ENCODE results near the gene CNTFR. TPM values are rescaled to one million over a fixed set of nuclear protein-coding genes. Genes with fewer than 3 reads are reported as not detected.

Gene CNTFR
- total RNA-seq, 1 experiment from 2014 or later = not detected

DNA sequence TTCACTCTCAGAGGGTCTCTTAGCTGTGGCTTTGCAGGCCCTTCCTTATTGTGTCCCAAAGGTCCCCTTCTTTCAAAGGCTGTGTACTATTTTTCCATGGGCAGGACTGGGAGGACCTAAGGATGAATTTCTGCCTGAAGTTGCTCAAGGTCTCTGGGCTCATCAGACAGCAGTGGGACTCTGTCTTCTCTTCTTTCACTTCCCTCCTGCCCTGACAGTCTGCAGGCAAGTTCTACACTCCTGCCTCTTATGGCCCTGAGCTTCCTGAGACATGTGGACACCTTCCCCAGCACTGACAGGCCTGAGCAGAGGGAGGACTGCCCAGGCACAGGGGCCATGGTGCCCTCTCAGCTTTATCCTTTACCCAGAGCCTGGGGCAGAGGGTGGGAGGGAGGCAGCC is 81.6 kb downstream of the CNTFR start:
- DNase-seq (ENCODE audit: low spot score) = no peak

- DNase-seq (ENCODE audit: low spot score) = no peak
Observed at GRCh38 chr9:34507556-34507955, 82.0 kb downstream of the CNTFR start.

GRCh38 chr9:34506623-34507022 is 82.9 kb downstream of the CNTFR start:
- no peak for DNase-seq (ENCODE audit: low spot score)

- no peak for DNase-seq (ENCODE audit: low spot score)
Observed at GRCh38 chr9:34505370-34506120, 84.0 kb downstream of the CNTFR start.

DNA sequence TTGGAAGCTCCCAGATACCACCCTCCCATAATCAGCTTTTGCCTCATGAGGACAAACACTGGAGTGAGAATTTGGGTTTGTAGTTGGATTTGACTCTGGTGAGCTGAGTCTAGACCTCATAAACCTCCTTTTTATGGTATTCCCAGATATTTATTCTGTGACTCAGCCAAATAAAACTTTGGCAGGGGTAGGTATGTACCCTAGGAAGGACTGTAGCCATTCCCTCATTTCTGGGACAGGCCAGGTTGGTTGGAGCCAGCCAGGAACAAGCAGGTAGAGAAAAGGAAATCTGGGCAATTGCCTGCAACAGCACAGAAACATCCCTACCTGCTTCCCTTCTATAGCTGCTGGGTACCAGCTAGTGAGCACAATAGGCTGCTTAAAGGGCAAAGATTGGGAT is 86.1 kb downstream of the CNTFR start:
- DNase-seq (ENCODE audit: low spot score) = no peak

GRCh38 chr9:34502891-34503290 is 86.6 kb downstream of the CNTFR start:
- no peak for DNase-seq (ENCODE audit: low spot score)

DNA sequence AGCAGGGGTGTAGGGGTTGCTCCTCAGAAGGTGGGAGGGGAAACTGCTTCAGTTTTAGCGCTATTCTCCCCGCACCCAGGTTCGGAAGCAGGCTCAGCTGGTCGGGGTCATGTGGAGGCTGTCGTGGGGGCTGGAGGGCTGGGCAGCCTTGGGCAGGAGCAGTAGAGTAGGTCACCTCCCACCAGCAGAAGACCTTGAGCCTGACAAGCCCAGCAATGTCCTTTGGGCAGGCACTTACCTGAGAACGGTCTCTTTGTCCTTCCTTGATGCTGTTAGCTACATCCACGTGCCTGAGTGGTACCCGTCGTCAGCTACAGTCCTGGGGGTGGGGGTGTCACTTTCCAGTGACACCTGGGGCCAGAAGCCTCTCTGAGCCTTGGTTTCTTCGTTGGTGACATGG is 87.1 kb downstream of the CNTFR start:
- no peak for DNase-seq (ENCODE audit: low spot score)

DNA sequence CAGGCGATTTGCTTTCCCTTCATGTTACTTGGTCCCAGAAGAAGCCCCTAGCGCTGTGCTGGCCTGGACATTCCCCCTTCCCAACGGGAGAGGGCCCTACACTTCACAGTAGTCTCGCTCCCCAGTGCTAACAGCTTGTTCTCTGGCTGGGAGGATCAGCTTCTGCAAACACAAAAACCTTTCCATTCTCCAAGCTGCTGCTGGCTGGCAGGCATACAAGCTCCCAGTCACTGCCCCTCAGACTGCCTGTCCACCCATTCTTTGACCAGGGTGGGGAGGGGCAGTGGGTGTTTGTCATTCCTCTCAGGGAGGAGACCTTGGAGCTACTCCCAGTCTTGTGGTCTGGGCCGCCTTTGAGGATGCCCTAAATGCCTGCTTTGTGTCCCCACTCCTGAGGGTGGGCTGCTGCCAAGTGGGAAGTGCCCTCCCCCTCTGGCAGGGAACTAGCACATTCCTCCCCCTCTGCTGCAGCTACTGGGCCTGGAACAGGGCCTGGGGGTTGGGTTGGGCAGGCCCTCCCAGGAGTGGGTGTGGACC is 87.6 kb downstream of the CNTFR start:
- DNase-seq (ENCODE audit: low spot score) = peak; percentile 47

Other genes with a start within 250 kb of the CNTFR start
- gene MYORG, start 212.8 kb downstream of the CNTFR start, total RNA-seq (2014; rRNA removed; shearing (Covaris generic)) = 3.5 and 4.6 TPM in 2 replicates
- gene FAM219A, start 131.2 kb downstream of the CNTFR start, total RNA-seq (2014; rRNA removed; shearing (Covaris generic)) = 11.1 and 11.6 TPM in 2 replicates
- not detected in 2 replicates for gene DNAI1, start 130.9 kb downstream of the CNTFR start, total RNA-seq (2014; rRNA removed; shearing (Covaris generic))
- 0.43 and 1.1 TPM in 2 replicates for gene ENHO, start 66.7 kb downstream of the CNTFR start, total RNA-seq (2014; rRNA removed; shearing (Covaris generic))
- gene RPP25L, start 22.4 kb upstream of the CNTFR start, total RNA-seq (2014; rRNA removed; shearing (Covaris generic)) = 20.1 and 26.2 TPM in 2 replicates
- gene DCTN3, start 30.8 kb upstream of the CNTFR start, total RNA-seq (2014; rRNA removed; shearing (Covaris generic)) = 98.4 and 138 TPM in 2 replicates
- gene ARID3C, start 39.3 kb upstream of the CNTFR start, total RNA-seq (2014; rRNA removed; shearing (Covaris generic)) = 0.19 TPM in 1 of 2 replicates, not detected in the other
- 94.0 and 107 TPM in 2 replicates for gene SIGMAR1, start 48.1 kb upstream of the CNTFR start, total RNA-seq (2014; rRNA removed; shearing (Covaris generic))
- 19.5 and 21.1 TPM in 2 replicates for gene GALT, start 57.0 kb upstream of the CNTFR start, total RNA-seq (2014; rRNA removed; shearing (Covaris generic))
- gene IL11RA, start 62.5 kb upstream of the CNTFR start, total RNA-seq (2014; rRNA removed; shearing (Covaris generic)) = 9.3 and 10.9 TPM in 2 replicates
- 2.2 TPM in 1 of 2 replicates, not detected in the other for gene CCL27, start 72.9 kb upstream of the CNTFR start, total RNA-seq (2014; rRNA removed; shearing (Covaris generic))
- not detected in 2 replicates for gene CCL19, start 101.6 kb upstream of the CNTFR start, total RNA-seq (2014; rRNA removed; shearing (Covaris generic))
- not detected in 2 replicates for gene CCL21, start 120.4 kb upstream of the CNTFR start, total RNA-seq (2014; rRNA removed; shearing (Covaris generic))

Measured in A172 (cell line).